HPDE6-E6E7 (cell line): ENCODE measurements around the gene PLD6.
A peak's percentile ranks its signal among the peaks of the same experiment; 100 is the strongest.
"Not testable (repeated sequence)": the region's sequence is repeated elsewhere in the genome, so short reads cannot be mapped to it uniquely, and the experiment has no call there.

Experiments used
- DNase-seq: peaks from one replicate; pipeline ENCODE4 v3.0.0; 2011; ENCODE audit warnings: missing footprints; ENCODE audit errors: extremely low spot score

PLD6 gene

DNA sequence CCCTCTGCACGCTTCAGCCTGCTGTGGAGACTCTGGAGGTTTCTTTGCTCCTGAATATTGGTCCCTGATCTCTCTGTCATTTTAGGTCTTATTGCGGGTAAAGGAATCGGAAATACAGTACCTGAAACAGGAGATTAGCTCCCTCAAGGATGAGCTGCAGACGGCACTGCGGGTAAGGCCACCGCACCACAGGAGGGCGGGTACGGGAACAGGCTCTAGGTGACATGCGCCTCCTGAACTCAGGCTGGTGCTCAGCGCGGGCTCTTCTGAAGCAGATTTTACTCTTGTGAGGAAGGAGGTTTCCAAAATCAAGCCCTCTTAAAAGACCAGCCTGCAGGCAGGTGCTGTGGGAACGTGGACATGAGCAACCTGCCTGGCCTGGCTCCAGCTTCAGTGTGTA lies 29.8 kb downstream of the PLD6 start:
- DNase-seq: no peak

DNA sequence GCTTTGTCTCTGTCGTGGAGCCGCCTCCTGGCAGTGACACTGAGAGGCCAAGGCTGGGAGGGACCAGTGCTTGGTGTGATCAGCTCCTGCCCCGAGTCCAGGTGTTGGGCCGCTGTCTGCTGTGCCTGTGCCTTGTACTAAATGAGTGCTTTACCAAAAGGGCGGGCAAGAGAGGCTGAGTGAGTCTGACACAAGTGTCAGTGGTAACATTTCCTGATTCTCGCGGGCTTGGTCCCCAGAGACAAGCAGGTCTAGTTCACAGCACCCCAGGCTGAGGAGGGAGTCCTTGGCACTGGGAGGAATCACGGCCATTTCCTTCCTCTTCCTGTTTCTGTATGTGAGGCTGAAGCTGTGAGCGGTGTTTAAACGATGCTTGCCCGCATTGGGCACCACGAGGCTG lies 30.2 kb downstream of the PLD6 start:
- no peak for DNase-seq

DNA sequence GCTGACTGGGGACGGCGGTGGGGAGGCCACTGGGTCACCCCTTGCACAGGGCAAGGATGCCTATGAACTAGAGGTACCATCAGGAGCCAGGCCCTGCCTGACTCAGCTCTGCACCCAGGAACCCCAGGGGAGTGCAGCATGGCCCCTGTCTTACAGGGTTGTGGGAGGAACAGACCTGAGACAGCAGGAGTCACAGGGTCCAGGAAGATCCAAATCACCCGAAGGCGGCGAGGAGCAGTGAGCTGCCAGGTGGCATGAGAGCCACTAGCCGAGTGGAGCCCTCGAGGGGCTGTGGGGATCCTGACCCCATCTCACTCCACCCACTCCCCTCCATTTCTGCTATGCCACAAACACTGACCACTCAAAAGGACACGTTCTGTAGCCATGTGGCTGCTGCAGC lies 30.8 kb downstream of the PLD6 start:
- no peak for DNase-seq

DNA sequence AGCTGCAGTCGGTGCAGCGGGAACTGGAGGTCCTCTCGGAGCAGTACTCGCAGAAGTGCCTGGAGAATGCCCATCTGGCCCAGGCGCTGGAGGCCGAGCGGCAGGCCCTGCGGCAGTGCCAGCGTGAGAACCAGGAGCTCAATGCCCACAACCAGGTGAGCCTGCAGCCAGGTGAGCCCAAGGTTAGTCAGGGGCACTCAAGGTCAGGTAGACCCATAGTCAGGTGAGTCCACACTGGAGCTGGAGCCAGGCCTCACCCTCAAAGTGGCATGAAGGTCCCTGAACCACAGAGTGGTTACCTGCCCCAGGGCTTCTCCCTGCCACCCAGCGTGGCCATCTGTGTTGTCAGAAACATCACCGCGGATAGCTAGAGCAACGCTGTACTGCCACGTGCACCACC lies 32.2 kb downstream of the PLD6 start:
- no peak for DNase-seq

DNA sequence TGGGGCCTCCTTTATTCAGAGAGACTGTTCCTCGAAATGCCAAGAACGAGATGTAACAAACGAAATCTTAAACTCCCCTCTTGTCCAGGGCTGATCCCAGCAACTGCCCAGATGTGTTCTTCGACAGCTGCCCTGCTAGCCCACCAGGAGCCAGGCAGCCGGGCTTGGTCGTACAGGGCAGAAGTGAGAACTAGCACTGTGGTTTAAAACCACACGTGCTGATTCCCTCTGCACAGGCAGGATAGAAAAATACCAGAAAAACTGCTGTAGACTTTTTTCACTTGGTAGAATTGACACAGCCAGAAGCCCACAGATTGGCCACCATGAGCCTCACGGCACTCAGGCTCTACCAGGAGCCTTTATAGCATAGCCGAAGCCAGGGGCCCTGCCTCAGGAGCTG lies 33.1 kb downstream of the PLD6 start:
- DNase-seq: no peak

DNA sequence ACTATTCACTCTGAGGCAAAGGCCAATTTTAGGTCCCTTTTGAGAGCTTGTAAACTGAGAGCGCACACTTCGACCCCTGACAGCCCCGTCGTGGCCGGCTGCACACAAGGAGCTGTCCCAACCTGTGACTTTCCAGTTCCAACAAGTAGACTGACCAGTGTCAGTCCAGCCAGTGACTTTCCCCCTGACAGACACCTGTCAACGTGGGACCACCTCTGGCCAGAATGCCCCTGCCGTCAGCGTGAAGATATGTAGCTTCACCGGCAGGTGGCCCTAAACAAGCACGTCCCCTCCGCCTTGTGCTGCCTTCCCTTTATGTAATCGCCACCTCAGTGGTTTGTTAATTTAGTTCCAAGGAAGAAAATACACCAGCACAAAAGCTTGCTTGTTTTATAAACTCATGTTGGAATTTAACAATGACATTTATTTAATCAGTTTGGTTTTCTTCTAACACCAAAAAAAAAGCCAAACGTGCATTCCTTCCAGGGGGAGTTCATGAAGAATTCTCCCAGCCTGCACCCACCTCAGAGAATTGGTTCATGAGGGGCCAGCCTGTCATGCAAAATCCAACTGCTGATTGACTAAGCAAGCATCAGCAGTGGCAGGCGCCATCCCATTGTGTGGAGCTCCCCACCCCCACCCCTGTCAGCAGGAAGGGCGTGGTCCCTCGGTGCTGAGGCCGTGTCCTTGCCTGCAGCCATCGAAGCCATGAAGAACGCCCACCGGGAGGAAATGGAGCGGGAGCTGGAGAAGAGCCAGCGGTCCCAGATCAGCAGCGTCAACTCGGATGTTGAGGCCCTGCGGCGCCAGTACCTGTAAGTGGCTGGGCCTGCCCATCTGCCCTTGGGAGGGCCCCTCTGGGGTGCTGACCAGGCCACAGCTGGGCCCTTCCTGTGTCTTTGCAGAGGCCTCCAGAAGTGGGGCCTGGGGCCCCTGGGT lies 33.9 kb downstream of the PLD6 start:
- no peak for DNase-seq

DNA sequence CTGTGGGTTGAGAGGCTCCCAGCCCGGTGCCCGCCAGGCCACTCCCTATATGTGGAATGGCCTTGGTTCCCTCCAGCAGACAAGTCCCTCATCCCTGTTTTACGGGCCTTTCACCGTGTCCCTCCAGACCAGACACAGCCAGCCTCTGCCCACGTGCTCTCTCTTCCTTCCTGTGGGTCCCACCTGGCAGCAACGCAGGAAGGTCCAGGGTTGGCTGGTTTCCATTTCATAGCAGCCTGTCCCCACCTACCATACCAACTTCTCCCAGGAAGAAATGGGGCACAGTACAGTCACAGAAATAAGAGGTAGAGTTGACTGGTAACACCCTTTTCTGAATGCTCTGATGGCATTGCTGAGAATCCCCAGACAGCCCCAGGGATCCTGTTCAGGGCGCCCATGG lies 34.9 kb downstream of the PLD6 start:
- no peak for DNase-seq

DNA sequence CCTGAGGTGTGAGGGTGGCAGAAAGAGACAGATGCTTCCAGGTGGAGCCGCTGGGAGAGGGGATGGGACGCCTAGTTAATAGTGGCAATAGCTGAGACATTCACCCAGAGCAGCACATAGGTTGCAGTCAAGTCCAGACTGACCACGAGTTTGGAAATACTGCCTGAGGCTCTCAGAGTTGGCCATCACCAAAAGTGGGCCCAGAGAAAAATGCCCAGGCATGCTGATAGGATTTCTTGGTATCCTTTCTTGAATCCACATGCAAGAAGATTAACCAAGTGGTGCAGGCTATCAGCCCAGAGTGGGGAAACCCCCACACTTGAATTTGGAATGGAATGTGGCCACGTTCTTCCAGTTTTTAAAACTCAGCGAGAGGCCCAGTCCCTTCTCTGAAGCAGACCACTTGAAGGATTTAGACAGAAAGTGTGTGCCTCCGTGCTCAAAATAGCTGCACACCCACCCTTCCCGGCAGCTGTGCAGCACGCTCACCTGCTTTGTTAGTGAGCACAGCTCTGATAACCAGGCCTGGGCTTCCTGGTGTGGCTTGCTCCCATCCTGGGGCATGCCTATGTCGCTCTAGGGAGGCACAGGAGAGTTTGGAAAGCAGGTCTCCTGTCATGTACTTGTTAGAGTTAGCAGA lies 35.7 kb downstream of the PLD6 start:
- no peak for DNase-seq

DNA sequence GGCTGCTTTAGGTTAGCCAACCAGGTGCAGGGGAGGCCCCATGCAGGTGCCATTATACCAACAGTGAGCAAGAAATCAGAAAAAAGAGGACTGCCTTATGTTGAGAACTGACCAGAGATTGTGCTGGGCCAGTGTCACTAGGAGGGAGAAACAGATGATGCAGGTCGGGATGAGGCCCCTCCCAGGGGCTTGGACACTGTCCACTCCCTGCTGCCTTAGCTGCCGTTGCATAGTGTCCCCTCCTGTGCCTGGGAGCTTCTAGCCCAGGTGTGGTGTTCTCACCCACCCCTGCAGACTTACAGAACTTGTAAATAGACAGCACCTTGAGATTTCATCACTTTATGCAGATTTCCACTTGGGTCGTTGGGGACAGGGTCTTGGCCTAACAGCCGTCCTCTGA lies 36.7 kb downstream of the PLD6 start:
- DNase-seq: no peak

DNA sequence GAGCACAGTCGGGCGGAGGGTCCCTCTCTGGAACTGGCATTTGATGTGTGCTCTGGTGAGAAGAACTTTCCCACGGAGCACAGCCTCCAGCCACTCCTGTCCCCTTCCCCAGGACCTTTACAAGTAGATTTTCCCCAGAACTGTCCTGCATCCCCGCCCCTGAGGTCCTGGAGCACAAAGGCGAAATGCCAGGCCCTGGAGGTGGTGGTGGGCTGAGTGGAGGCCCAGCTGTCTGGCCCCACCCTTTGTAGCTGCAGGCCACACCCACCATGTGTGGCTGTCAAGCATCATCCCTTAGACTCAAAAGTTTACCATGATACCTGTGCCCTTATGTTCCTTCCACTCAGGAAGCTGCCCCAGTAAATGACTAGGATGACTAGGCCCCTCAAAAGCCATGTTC lies 37.7 kb downstream of the PLD6 start:
- DNase-seq: no peak

DNA sequence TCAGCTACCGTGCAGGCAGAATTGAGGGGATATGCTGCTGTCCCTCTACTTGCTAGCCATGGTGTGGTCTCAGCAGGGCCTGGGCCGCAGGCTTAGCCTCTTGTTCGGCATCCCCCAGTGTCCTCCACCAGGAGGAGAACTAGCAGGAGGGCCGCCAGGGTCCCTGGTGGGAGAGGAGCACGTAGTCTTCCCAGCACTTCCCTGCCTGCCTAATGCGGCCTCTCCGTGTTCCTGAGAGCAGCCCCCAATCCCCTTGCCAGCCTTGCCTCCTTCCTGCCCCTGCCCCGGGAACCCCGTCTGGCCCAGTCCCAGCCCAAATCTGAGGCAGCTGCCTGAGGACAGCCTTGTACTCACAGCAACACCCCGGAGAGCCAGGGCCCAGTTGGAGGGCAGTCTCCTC lies 38.1 kb downstream of the PLD6 start:
- no peak for DNase-seq

DNA sequence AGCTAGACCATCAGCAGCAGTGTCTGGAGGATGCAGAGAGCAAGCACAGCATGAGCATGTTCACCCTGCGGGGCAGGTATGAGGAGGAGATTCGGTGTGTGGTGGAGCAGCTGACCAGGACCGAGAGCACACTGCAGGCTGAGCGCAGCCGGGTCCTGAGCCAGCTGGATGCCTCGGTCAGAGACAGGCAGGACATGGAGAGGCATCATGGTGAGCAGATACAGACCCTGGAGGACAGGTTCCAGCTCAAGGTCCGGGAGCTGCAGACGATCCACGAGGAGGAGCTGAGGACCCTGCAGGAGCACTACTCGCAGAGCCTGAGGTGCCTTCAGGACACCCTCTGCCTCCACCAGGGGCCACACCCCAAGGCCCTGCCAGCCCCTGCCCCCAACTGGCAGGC lies 38.8 kb downstream of the PLD6 start:
- no peak for DNase-seq

DNA sequence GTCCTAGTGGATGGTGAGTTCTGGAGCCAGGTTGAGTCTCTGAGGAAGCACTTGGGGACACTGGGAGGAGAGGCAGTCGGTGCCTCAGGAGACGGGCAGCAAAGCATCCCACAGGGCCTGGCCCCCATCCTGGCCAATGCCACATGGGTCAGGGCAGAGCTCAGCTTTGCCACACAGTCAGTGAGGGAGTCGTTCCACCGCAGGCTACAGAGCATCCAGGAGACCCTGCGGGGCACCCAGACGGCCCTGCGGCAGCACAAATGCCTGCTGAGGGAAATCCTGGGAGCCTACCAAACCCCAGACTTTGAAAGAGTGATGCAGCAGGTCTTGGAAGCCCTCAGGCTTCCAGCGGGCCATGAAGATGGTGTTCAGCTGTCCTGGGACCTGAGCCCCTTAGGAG lies 39.7 kb downstream of the PLD6 start:
- no peak for DNase-seq

DNA sequence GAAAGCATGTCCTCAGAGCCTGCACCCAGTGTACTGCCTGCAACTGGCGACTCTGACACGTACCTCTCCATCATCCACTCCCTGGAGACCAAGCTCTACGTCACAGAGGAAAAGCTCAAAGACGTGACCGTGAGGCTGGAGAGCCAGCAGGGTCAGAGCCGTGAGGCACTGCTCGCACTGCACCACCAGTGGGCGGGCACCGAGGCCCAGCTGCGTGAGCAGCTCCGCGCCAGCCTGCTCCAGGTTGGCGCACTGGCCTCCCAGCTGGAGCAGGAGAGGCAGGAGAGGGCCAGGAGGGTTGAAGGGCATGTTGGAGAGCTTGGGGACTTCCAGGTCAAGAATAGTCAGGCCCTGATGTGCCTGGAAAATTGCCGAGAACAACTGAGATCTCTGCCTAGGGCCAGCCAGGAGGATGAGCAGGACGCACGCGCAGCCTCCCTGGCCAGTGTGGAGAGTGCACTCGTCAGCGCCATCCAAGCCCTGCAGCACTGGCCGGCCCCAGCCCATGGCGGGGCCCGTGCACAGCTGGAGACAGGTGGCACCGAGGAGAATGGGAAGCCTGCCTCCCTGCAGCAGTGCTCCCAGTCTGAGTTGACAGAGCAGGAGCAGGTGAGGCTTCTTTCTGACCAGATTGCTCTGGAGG lies 40.3 kb downstream of the PLD6 start:
- DNase-seq: no peak

DNA sequence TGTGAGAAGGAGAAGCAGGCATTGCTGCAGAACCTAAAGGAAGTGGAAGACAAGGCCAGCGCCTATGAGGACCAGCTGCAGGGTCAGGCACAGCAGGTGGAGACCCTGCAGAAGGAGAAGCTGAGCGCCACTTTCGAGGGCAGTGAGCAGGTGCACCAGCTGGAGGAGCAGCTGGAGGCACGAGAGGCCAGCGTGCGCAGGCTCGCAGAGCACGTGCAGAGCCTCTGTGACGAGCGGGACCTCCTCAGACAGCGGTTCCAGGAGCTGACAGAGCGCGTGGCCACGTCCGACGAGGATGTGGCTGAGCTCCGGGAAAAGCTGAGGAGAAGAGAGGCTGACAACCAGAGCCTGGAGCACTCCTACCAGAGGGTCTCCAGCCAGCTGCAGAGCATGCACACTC lies 41.5 kb downstream of the PLD6 start:
- DNase-seq: no peak

DNA sequence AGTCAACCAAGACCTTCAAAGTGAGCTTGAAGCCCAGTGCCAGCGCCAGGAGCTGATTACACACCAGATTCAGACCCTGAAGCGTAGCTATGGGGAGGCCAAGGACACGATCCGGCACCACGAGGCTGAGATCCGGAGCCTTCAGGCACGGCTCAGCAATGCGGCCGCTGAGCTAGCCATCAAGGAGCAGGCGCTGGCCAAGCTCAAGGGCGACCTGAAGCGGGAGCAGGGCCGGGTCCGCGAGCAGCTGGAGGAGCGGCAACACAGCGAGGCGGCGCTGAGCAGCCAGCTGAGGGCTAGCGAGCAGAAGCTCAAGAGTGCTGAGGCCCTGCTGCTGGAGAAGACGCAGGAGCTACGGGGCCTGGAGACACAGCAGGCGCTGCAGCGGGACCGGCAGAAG lies 42.0 kb downstream of the PLD6 start:
- DNase-seq: no peak

DNA sequence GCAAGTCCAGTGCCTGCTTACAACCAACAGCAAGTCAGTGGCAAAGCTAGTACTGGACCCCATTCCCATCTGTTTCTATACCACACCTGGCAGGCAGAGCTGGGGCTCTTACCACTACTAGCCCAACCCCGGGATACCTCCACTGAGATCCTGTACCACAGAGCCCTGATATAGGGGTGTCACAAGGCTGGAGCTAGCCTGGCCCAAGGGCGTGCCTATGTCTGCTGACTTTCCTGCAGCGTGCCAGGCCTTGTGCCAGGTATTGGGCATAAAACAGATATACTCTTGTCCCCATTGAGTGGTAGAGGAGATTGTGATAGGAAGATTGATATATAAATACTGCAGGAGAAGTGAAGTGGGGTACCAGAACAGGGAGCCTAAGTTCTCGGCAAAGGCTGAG lies 44.4 kb downstream of the PLD6 start:
- DNase-seq: no peak

DNA sequence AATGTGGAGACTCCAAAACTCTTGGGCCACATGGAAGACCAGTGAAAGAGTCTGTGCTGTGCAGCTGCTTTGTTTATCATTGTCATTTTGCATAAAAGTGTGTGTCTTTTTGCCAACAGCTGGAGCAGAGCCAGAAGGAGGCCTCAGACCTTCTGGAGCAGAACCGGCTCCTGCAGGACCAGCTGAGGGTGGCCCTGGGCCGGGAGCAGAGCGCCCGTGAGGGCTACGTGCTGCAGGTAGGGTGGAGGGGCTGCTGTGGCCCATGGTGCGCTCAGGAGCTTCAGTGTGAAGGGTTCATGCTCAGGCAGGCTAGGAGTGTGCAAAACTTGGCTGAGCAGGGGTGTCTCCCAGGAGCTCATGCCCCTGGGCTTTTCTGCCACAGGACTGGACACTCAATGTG lies 45.0 kb downstream of the PLD6 start:
- no peak for DNase-seq

DNA sequence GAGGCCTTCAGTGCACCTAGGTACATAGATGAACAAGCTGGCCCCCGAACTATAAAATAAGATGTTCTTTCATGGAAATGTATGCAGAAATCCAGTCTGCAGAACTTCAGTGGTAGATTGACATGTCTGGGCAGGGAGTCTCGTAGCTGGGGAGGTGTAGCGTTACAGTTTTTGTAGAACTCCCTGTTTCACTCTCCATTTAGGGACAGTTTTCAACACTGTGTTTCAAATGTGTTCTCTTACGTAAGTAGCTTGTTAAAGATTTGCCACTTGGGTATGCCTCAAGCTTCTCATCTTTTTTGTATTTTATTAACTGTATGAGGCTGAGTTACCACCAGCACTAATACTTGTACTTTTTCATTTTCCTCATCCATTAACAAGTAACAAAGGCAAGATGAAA lies 46.6 kb downstream of the PLD6 start:
- DNase-seq: no peak

DNA sequence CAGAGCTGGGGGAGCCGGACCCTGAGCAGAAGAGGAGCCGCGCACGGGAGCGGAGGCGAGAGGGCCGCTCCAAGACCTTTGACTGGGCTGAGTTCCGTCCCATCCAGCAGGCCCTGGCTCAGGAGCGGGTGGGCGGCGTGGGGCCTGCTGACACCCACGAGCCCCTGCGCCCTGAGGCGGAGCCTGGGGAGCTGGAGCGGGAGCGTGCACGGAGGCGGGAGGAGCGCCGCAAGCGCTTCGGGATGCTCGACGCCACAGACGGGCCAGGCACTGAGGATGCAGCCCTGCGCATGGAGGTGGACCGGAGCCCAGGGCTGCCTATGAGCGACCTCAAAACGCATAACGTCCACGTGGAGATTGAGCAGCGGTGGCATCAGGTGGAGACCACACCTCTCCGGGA lies 47.6 kb downstream of the PLD6 start:
- not testable (repeated sequence) for DNase-seq

DNA sequence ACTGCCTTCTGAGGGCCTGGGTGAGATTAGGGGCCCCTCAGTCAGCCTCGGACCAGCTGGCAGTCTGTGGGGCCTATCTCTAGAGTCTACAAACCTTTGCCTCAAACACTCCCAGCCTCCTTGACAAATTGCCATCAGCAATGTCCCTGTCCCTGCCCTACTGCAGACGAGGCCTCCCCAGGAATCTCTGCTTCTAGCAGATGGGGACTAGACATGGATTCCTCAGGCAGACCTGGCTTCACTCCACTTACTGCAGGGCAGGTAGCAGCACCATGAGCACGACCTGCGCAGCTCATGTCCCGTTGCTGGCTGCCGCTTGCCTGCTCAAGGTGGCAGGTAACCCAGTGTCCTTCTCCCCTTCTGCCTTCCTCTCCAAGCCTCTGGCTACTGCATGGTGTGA lies 49.1 kb downstream of the PLD6 start:
- DNase-seq: no peak

DNA sequence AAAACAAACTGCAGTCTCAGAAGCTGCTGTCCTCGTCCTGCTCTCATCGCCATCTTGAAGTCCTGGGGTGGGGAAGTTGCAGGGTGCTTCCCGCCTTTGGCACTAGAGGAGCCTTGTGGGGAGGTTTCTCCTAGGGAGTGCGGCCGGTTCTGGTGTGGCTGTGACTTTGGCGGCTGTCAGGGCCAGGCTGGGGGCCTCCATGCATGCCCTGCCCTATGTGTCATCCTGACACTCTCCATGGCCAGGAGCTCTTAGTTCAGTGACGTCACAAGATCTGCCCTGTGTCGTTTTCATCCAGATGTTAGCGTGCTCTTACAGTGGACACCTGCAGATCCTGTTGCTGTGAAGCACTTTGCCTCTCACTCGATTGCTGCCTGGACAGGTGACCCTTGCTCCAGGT lies 49.6 kb downstream of the PLD6 start:
- DNase-seq: no peak

DNA sequence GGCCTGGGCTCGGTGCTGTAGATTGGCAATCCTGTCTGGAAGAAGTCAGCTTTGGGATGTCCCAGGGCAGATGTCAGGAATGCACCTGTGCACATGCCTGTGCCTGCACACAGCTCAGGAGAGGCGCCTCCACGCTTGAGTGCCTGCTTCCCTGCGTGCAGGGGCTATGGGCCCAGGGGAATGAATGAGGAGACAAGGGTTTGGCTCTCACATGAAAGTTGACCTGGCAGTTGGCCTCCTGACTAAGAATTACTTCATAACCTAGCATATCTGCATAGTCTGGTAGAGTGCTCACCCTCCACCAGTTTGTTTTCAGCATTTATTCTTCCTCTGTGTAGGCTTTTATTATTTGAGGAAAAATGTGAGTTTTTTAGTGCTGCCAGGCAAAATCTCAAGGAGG lies 50.0 kb downstream of the PLD6 start:
- peak; percentile 75 for DNase-seq
